Right lung (tissue), 5 donors: ENCODE measurements around the gene MYO10. TPM values are rescaled to one million over a fixed set of nuclear protein-coding genes. Genes with fewer than 3 reads are reported as not detected.

Experiments
- DNase-seq, 2 donors: peaks; one replicate each; pipeline ENCODE4 v3.0.0-alpha.2; 2013
- polyA plus RNA-seq, 5 donors: library from polyadenylated mRNA; unstranded; fragments of 120-200 nt; gene quantifications; one replicate each; pipeline versions ENCODE4 v1.2.1 to v1.2.3, GENCODE V29; 2013; ENCODE audit warnings: inconsistent platforms in 1 of 5, low replicate concordance in 1 of 5; ENCODE audit not compliant: insufficient read length in 5 of 5, insufficient read depth in 1 of 5

MYO10 gene
- polyA plus RNA-seq, 5 donors, result 50.1 to 67.9 (median 57.3) TPM

- DNase-seq, result no peak
These were observed 116.4 kb downstream of the MYO10 start for GRCh38 chr5:16819522-16820167.

DNA sequence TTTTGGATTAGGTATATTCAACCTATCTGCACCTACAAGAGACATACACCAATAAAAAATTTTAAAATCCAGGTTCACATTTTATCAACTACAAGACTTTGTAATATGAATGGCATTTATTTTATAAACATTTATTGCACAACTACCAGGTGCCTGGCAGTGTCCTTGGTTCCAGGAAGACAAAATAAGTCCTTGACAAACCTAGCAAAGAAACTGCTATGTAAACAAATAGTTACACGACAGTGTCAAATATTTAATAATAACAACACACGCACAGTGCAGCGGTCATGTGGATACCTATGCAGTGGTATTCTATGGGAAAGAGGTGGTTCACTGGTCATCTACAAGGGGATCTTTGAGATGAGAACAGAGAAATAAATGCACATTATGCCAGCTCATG, 120.7 kb downstream of the MYO10 start:
- DNase-seq, result no peak

DNA sequence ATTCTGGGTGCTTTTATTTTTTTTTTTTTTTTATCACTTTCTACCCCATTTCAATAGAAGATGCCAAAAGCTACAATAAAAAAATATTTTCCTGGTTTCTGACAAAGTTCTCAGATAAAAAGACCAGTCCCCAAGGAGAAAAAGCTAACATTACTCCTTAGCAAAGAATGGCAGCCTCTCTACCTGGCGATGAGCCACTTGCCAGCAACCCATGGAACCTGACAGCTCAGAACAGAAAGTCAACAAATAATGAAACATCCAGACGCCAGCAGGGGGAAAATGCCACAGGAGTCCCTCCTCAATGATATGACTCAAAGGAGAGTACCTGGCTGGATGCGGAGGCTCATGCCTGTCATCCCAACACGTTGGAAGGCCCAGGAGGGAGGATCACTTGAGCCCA, 123.2 kb downstream of the MYO10 start:
- DNase-seq, result no peak

- DNase-seq, result no peak
These were observed 123.6 kb downstream of the MYO10 start for GRCh38 chr5:16812448-16812847.

DNA sequence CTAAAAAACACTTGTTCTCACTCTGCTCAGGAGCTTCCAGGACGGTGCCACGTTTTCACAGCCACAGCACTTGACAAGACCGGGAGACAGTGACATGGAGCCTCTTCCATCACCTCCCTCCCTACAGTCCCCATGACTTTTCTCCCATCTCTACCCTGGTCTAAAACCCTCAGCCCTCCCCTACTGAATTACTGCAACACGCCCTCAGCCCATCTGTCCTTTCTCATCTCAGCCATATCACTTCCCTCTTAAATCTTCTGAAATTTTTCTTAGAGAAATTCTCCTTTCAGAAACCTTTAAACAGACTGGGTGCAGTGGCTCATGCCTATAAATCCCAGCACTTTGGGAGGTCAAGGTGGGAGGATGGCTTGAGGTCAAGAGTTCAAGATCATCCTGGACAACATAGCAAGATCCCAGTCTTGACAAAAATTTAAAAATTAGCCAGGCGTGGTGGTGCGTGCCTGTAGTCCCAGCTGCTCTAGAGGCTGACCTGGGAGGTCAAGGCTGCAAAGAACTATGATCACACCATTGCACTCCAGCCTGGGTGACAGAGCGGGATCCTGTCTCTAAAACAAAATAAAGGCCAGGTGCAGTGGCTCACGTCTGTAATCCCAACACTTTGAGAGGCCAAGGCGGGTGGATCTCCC, 125.8 kb downstream of the MYO10 start:
- no peak for DNase-seq

GRCh38 chr5:16809395-16810207, 126.5 kb downstream of the MYO10 start:
- DNase-seq, result no peak

DNA sequence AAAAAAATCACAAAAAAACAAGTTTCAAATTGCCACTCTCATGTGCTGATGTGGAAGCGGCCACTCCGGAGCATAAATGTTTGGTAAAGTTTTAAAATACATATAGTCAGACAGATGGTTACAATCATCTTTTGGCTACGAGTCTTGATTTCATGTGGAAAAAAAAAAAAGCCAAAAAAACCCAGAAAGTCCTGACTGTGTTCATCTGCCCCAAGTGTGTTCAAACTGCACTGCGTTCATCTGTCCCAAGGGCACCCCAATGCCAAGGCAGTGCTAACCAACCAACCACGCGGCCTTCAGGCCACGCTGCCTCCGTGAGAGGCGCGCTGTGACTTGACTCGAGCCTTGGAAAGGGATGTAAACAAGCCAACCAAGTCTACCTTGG, 127.1 kb downstream of the MYO10 start:
- DNase-seq, result peak in 1 of 2 donors; percentile 44

DNA sequence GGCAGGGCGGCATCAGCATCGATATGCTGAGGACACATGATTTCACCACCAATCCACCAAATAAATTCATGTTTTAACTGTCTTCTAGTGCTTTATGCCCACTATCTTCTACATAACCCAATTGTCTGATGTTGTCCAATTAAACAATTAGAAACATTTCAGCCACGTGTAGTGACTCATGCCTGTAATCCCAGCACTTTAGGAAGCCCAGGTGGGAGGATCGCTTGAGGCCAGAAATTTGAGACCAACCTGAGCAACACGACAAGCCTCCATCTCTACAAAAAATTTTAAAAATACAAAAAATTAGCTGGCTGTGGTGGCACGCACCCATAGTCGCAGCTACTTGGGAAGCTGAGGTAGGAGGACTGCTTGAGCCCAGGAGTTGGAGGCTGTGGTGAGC, 128.1 kb downstream of the MYO10 start:
- no peak for DNase-seq

GRCh38 chr5:16807547-16807864, 128.6 kb downstream of the MYO10 start:
- DNase-seq, result no peak

DNA sequence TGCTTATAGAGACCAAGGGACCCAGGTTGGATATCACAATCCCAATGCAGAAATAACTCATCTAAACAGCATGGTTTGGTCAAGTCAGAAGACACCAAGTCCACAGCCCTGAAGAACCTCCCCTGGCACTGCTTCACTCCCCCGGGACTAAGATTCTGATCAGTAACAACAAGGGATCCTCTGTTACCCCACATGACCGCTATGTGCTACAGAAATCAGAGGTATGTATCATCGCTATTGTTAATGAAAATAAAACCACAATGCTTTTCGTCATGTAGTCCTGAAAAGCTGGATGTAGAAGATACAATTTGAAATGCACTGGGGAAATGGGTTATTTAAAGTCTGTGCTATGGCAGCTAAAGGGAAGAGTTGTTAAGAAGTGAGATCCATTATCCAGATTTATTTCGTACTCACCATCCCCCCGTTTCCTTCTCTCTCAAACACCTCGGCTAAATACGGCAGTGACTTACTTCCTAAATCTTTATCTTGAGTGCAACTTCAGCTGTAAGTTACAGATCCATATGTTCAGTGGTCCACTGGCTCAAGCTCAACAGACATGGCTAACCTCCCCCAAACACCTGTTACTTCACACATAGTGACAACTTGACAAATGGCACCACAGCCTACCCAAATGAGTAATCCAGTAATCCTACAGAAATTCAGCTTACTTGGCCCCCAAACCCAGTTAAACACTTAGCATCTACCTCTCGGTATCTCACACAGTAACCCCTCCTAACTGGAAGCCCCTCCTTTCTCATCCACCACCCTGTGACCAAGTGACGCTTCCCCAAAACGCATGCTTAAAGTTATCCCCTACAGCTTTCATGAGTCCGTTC, 129.2 kb downstream of the MYO10 start:
- no peak for DNase-seq

- DNase-seq, result no peak
These were observed 130.6 kb downstream of the MYO10 start for GRCh38 chr5:16805486-16805885.

GRCh38 chr5:16803831-16804230, 132.3 kb downstream of the MYO10 start:
- no peak for DNase-seq

GRCh38 chr5:16800477-16800876, 135.6 kb downstream of the MYO10 start:
- DNase-seq, result no peak

GRCh38 chr5:16799796-16800195, 136.3 kb downstream of the MYO10 start:
- DNase-seq, result no peak

GRCh38 chr5:16797951-16798350, 138.1 kb downstream of the MYO10 start:
- no peak for DNase-seq

DNA sequence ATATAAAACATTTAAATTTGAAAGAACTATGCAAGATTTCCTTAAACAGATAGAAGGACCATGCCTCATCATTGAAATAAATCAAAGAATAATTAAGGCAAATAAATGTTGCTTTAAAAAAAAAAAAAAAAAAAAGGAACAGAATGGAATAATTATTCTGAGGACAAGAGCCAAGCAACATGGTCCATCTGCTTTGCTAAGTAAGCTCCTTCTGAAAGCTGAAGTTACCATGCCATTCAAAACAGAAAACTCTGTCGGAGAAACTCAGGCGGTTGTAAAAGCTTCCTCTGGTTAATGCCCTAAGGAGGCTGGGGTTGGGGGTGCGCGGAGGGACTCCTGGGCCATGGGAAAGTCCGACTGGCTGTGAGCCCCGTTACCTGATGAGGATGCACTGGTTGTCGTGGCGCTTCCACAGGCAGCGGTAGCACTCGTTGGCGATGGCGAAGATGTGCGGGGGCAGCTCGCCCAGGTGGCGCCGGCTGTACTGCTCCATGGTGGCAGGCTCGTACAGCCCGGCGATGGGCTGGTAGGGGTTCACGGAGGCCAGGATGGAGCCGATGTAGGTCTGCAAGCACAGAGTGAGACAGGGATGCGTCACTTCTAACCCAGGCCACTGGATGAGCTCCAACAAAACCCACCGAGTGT, 141.7 kb downstream of the MYO10 start:
- no peak for DNase-seq

DNA sequence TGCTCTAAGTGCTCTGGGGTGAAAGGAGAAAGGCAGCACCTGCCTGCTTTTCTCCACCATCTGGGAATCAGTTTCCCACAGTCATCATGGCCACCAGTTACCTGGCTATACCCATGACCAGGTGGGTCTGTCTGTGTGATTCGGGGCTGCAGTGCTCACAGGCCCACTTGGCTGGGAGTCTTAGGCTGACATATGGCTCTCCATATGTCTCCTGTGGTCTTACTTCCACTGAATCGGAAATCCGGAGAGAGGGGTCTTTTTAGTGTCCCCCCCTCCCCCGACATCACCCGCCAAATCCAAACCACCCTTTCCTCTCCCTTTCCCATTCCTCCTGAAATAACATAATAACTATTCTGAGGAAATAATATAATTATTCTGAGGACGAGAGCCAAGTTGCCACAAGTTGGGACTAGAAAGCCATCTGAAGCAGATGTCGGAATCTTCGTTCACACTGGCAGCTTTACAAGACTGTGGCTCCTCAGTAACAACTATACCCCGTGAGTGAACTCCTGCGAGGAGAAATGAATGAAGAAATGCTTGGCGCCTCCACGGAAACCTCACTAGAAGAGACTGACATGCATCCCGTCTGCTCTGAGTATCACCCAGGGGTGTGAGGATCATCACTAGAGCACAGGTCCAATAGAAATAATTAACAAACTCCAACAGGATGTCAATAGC, 143.4 kb downstream of the MYO10 start:
- DNase-seq, result no peak

DNA sequence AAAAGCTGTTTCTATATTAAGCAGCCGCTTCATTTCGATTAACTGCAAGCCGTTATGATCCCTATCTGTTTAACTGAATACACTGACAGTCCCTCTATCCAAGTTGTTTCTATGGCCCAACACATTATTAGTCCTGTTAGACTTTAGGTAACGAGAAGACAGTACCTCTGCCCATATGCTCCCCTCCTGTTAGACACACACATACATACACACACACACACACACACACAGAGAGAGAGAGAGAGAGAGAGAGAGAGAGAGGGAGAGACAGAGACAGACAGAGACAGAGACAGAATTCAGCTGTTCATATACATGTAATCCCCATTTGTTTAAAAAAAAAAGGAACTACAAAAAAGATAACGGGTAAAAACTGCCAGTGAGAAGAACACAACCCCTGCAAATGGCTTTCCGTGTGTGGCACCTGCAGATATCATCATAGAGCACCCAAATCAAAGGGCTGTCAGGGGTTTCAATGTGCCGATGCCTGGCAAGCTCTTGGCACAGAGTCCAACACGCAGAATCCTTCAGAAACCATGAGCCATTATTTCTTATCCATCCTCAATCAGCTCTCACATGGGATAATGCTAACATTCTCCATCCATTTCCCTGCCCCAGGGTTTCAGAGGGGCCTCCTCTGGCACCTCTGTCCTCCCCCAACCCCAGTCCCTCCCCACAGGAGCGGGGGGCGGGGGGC, 144.0 kb downstream of the MYO10 start:
- no peak for DNase-seq

GRCh38 chr5:16791036-16791705, 144.9 kb downstream of the MYO10 start:
- peak in 1 of 2 donors; percentile 69 for DNase-seq

DNA sequence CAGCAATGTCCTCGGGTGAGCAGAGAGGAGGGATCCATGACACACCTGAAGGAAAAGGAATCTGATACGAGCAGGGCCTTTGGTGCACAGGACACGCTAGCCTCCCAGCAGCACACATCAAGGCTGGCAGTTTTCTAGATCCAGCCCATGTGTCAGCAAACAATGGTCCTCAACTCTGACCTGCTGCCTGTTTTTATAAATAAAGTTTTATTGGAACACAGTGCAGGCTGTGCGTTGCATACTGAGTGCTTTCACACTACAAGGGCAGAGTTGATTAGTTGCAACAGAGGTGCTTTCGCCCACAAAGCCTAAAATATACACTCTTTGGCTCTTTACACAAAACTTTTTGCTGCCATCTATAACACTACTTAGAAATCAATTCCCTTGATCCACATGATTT, 147.1 kb downstream of the MYO10 start:
- no peak for DNase-seq
